CD4-positive, alpha-beta T cell treated with Interleukin-6 at 100 ng/mL for 8 hours (primary cell): ENCODE data around the gene UCN3.
"Not testable (repeated sequence)": the region's sequence is repeated elsewhere in the genome, so short reads cannot be mapped to it uniquely, and the experiment has no call there.

Experiments
- DNase-seq: peaks from one replicate; pipeline ENCODE4 v3.0.0-alpha.2; 2020; ENCODE audit warnings: mixed read lengths, low spot score

UCN3 gene

DNA sequence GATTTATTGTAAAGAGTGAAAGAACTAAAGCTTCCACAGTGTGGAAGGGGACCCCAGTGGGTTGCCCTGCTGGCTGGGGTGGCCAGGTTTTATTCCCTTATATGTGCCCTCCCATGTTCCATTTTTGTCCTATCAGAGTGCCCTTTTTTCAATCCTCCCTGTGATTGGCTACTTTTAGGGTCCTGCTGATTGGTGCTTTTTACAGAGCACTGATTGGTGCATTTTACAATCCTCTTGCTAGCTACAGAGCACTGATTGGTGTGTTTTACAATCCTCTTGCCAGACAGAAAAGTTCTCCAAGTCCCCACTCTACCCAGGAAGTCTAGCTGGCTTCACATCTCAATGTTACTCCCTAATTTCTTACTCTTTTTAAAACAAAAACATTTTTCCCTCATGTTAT, 46.0 kb downstream of the UCN3 start:
- DNase-seq: not testable (repeated sequence)

- no peak for DNase-seq
Observed at GRCh38 chr10:5411941-5412276, 47.1 kb downstream of the UCN3 start.

DNA sequence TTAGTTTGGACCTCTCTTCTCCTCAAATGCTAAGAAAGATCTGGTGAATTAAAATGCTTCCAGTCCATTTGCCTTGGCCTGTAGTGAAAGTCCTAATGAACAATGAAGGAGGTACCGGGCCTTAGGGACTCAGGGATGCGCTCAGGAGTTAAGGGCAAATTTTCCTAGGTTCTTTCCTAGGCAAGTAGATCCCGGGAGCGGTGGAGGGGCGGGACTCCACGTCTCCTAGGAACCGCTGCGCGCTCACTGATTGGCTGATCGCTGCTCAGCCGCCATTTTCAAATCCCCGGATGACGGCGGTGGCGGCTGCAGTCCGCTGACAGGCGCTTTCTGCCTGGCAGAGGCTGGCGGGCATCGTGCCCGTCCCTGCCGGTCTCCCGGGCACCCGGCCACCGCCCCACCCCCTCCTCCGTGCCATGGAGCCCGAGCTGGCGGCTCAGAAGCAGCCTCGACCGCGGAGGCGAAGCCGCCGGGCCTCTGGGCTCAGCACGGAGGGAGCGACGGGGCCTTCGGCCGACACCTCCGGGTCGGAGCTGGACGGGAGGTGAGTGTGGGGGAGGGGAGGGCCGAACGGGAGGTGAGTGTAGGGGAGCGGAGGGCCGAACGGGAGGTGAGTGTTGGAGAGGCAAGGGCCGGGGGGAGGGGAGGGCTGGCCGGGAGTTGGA, 47.6 kb downstream of the UCN3 start, which contains the start of gene NET1:
Gene NET1, plus strand, starts transcription at position 281 of the 665 bp plus-strand sequence. Its CDS starts 136 bp downstream, at position 417.
- peak; percentile 49 for DNase-seq

DNA sequence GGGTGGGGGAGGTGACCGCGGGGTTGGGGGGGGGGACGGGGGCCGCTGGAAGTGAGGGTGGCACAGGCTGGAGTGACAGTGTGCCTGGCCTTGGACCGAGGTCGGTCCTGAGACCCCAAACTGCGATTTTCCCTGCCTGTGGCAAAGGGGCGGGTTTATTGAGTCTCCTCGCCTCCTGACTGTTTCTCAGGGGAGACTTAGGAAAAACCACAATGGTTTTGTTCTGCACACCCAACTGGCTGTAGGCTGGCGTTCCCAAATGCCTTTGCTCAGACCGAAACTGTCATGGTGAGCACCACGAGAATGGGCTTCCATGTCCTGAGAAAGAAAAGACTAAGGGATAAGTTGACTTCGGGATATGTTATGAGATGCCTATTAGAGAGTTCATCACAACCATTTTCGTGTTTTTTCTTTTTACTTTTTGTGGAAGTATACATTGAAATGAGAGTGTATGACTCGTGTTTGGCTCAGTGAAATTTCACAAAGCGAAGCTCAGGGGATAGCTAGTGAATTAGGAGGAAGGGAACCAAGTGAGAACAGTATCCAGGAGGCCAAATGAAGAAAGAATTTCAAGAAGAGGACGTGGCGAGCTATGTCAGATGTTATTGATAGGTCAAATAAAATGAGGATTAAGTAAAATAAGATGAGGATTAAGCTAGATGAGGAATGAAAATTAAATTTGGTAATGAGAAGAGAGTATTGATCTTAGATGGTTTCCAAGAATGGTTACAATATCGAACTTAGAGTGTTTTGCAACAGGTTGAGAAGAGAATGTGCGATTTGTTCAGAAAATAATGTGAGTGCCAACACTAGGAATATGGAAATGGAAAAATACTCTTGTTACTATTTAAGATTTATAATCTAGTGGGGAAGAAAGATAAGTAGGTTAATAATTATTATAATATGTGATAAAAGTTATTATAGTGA, 48.5 kb downstream of the UCN3 start:
- DNase-seq: no peak

DNA sequence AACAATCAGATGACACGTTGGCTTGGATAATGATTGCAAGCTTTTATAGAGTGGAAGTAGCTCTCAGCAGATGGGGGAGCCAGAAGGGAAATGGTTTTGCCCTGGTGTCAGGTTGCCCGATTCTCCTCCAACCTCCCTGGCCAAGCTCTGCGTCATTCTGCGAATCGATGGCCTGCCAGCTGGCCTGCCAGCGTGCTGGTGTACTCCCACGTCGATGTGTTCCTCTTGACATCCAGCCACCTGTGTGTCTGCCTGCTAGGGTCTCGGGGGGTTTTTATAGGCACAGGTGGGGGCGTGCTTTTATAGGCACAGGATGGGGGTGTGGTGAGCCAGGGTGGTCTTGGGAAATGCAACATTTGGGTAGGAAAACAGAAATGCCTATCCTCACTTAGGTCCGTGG, 52.2 kb downstream of the UCN3 start:
- no peak for DNase-seq

- DNase-seq: no peak
Observed at GRCh38 chr10:5418584-5418983, 53.8 kb downstream of the UCN3 start.

- no peak for DNase-seq
Observed at GRCh38 chr10:5419466-5420094, 54.8 kb downstream of the UCN3 start.

- DNase-seq: no peak
Observed at GRCh38 chr10:5423771-5424170, 59.0 kb downstream of the UCN3 start.
